Hematopoietic multipotent progenitor cell treated with erythropoietin and hydrocortisone succinate and interleukin-3 and kit ligand, for 15 days (in vitro differentiated cells): ENCODE measurements around the gene KCNIP3.
"Not testable (repeated sequence)": the region's sequence is repeated elsewhere in the genome, so short reads cannot be mapped to it uniquely, and the experiment has no call there.

ENCODE experiments used
- DNase-seq: peaks from one replicate; pipeline ENCODE4 v3.0.0-alpha.2; 2015; ENCODE audit warnings: low spot score

KCNIP3 gene

GRCh38 chr2:95296880-95297487, at the start of gene KCNIP3:
Gene KCNIP3 (plus strand): TSS chr2:95297347. CDS start chr2:95297439, 92 bp downstream.
- DNase-seq = no peak

DNA sequence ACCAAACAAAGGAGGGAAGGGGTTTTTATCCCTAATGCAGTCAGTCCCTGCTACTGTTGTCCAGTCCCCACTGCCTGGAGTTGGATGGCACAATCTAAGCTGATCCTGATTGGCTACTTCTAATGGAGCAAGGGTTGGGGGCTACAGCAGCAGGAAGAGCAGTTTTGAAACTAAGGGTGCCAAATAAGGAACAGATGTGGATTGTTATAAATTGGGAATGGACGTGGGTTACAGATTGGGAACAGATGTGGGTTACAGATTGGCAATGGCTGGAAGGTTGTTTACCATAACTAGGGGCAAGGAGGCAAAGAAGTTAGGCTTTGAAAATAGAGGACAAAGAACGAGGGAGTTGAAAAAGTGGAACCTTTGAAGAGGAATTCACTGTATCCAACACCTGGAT, 38.9 kb upstream of the KCNIP3 start:
- DNase-seq = no peak

GRCh38 chr2:95260028-95261023, 36.8 kb upstream of the KCNIP3 start:
- no peak for DNase-seq

DNA sequence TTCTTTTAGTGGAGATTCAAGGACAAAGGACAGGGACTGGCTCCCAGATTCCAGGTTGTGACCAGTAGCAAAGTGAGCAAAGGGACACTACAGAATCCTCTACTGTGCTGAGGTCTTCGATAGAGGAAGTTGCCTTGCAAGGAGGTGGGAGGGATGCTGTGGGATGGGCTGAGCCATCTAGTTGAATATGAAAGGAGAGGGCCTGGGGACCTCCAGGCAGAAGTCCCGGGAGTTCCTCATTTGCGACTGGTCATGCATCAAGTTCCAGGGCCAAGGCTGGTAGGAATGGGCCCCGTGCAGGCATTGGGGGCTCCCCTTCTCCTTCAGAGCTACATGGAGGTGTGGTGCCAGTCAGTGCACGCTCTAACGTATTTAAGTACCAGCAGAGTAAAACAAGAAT, 35.5 kb upstream of the KCNIP3 start:
- DNase-seq = no peak

GRCh38 chr2:95262896-95263542, 34.1 kb upstream of the KCNIP3 start:
- no peak for DNase-seq

GRCh38 chr2:95264624-95265023, 32.5 kb upstream of the KCNIP3 start:
- DNase-seq = no peak

DNA sequence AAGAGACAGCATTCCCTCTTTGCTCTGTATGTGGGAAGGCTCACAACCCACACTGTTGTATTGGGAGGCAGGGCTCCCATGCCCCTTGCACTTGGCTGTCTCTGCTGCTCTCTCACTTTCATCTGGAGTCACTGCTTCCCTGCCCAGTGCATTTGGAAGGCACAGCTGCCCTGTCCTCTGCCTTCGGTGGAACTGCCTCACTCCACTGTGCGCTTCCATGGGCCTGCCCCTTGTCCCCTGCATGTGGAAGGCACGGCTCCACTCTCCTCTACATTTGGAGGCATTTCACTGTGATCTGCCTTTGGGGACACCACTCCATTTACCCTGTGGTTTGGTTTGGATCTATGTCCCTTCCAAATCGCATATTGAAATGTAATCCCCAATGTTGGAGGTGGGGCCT, 32.0 kb upstream of the KCNIP3 start:
- no peak for DNase-seq

- DNase-seq = no peak
Observed at GRCh38 chr2:95266781-95267430, 30.2 kb upstream of the KCNIP3 start.

GRCh38 chr2:95267458-95268210, 29.5 kb upstream of the KCNIP3 start:
- no peak for DNase-seq

GRCh38 chr2:95268211-95269035, 28.7 kb upstream of the KCNIP3 start:
- no peak for DNase-seq

GRCh38 chr2:95269036-95269680, 28.0 kb upstream of the KCNIP3 start:
- DNase-seq = no peak

GRCh38 chr2:95269745-95270144, 27.4 kb upstream of the KCNIP3 start:
- DNase-seq = not testable (repeated sequence)

- no peak for DNase-seq
Observed at GRCh38 chr2:95270541-95271081, 26.5 kb upstream of the KCNIP3 start.

DNA sequence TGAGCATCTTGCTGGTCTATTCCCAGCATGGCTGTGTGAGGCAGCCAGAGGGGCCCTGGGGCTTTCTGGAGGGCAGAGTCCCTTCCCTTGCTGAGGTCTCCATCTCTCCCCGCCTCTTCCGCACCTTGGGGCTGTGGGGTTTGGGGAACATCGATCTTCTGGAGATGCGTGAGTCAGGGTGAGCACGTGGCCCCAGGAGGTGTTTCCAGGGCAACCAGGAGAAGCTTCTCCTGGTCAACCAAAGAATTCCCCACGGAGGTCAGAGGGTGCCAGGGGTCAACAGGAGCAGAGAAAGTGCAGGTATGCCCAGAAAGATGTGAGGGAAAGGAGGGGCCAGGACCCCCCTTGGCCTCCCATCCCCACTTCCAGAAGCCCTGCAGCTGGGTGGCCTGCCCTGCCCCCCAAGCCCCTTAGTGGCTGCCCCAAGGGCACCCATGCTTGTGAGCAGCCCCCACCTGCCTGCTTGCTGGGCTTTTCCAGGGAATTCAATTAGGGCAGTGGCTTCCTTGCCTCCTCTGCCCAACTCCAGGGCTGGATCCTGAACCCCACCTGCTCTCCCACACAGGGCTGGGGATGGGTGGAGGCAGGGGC, 25.7 kb upstream of the KCNIP3 start:
- no peak for DNase-seq

- DNase-seq = no peak
Observed at GRCh38 chr2:95272299-95272751, 24.8 kb upstream of the KCNIP3 start.

GRCh38 chr2:95272781-95273180, 24.4 kb upstream of the KCNIP3 start:
- DNase-seq = no peak

DNA sequence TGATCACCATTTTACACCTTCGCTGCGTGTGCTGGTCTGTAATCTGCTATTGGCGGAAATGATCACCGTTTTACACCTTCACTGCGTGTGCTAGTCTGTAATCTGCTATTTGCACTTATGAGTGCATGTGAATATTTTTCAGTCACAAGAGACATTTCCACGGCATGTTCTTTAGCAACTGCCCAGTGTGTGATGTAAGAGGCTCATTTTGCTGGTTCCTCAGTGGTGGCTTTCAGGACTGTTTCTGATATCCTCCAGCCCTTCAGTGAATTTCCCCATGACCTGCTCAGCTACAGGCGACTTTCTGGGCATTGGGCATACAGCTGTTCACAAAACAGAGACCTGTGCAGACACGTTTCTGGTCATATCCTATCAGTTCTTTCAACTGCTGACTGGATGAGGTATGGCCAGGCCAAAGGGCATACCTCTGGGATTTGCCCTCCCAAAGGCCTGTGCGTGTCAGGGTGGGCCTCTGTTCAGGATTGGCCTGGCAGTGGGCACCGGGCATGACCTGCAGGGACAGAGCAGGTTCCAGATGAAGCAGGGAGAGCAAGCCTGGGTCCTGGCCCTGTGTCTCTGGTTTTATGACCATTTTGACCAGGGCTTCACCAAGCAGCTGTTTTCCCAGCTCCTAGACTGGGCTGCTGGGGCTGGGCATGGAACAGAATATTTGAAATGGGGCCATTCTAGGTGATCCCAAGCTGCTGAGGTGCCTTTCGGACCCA, 23.4 kb upstream of the KCNIP3 start:
- no peak for DNase-seq

DNA sequence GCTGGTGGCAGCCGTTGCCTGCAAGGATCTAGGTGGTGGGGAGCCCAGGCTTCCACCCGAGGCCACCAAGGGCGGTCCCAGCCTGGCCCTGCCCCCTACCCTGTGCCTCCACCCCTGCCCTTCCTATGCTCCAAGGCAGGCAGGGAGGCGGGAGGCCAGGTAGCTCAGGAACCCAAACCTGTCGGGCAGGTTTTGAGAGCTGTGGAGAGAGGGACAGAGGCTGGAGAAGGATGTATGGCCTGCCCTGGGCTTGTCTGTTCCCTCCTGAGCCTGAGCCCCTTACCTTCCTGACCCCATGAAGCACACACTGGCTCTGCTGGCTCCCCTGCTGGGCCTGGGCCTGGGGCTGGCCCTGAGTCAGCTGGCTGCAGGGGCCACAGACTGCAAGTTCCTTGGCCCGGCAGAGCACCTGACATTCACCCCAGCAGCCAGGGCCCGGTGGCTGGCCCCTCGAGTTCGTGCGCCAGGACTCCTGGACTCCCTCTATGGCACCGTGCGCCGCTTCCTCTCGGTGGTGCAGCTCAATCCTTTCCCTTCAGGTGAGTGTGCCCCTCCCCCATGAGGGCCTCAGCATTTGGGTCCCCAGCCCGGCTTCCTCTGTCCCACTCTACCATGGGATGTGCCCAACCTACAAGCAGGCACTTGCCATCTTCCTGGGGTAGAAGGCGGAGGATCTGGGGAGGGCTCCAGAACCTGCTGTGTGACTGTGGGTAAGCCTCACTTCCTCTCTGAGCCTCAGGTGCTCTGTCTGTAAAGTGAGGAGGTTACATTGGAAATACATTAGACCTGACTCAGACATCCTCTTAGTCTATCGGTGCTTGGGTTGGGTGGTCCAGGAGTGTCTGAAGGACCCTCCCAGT, 22.6 kb upstream of the KCNIP3 start, which contains the start of gene PROM2:
TSS of gene PROM2 (plus strand) at position 159 of the 860 bp plus-strand sequence. CDS start at position 296, 137 bp downstream.
- no peak for DNase-seq
